ENCODE results near the gene YTHDF2.
"Not testable (repeated sequence)": the region's sequence is repeated elsewhere in the genome, so short reads cannot be mapped to it uniquely, and the experiment has no call there.

The YTHDF2 gene

GRCh38 chr1:28761189-28761588, 24.4 kb downstream of the YTHDF2 start:
- no peak for DNase-seq

- no peak for DNase-seq
Observed at GRCh38 chr1:28766532-28767183, 29.9 kb downstream of the YTHDF2 start.

- no peak for DNase-seq
Observed at GRCh38 chr1:28770601-28771165, 33.9 kb downstream of the YTHDF2 start.

GRCh38 chr1:28771921-28772320, 35.2 kb downstream of the YTHDF2 start:
- DNase-seq: not testable (repeated sequence)

GRCh38 chr1:28773105-28773504, 36.4 kb downstream of the YTHDF2 start:
- DNase-seq: no peak

GRCh38 chr1:28775121-28775942, 38.6 kb downstream of the YTHDF2 start:
- DNase-seq: peak; percentile 53 to 80 (median 62)

- no peak for DNase-seq
Observed at GRCh38 chr1:28776341-28776740, 39.6 kb downstream of the YTHDF2 start.

- no peak for DNase-seq
Observed at GRCh38 chr1:28778021-28778420, 41.3 kb downstream of the YTHDF2 start.

GRCh38 chr1:28779751-28780408, 43.1 kb downstream of the YTHDF2 start:
- no peak for DNase-seq

- no peak for DNase-seq
Observed at GRCh38 chr1:28781305-28781704, 44.6 kb downstream of the YTHDF2 start.

GRCh38 chr1:28782011-28782410, 45.3 kb downstream of the YTHDF2 start:
- no peak for DNase-seq

GRCh38 chr1:28783363-28783762, 46.6 kb downstream of the YTHDF2 start:
- no peak for DNase-seq

GRCh38 chr1:28789412-28789811, 52.7 kb downstream of the YTHDF2 start:
- no peak for DNase-seq

- no peak for DNase-seq
Observed at GRCh38 chr1:28789816-28790215, 53.1 kb downstream of the YTHDF2 start.

GRCh38 chr1:28790377-28791035, 53.8 kb downstream of the YTHDF2 start:
- DNase-seq: no peak

- not testable (repeated sequence) for DNase-seq
Observed at GRCh38 chr1:28791929-28792328, 55.2 kb downstream of the YTHDF2 start.

- peak; percentile 15 to 86 (median 57) for DNase-seq
Observed at GRCh38 chr1:28792644-28793121, 55.9 kb downstream of the YTHDF2 start.

GRCh38 chr1:28794582-28794981, 57.8 kb downstream of the YTHDF2 start:
- DNase-seq: not testable (repeated sequence)

GRCh38 chr1:28796352-28797211, 59.8 kb downstream of the YTHDF2 start:
- DNase-seq: no peak

GRCh38 chr1:28800324-28800723, 63.6 kb downstream of the YTHDF2 start:
- no peak for DNase-seq

GRCh38 chr1:28801461-28801860, 64.7 kb downstream of the YTHDF2 start:
- no peak for DNase-seq

- no peak for DNase-seq
Observed at GRCh38 chr1:28803051-28803450, 66.3 kb downstream of the YTHDF2 start.

Data from NCI-H1417 (cell line).